Kidney (tissue), 14 donors: ENCODE results near the gene GGT6. TPM values are rescaled to one million over a fixed set of nuclear protein-coding genes. Genes with fewer than 3 reads are reported as not detected.
A peak's percentile ranks its signal among the peaks of the same experiment; 100 is the strongest.

Source experiments
- DNase-seq, 5 donors: peaks; one replicate each; pipeline ENCODE4 v3.0.0-alpha.2; 2013 to 2020
- FAIRE-seq: peaks from 2 replicates; lab custom pipeline; 2012; peaks lifted over from hg19 to GRCh38; lab: Jason Lieb, UNC
- H3K27ac ChIP-seq, 2 donors: one replicate each; pipeline ENCODE4 v1.7.0; 2013; ENCODE audit warnings: low read depth in 2 of 2, low read length in 2 of 2, inconsistent platforms in 1 of 2
- H3K27me3 ChIP-seq: one replicate; pipeline ENCODE4 v1.7.1; 2013; ENCODE audit warnings: low read length, inconsistent platforms; ENCODE audit not compliant: control insufficient read depth, insufficient read depth
- H3K36me3 ChIP-seq, 3 donors: one replicate each; pipeline versions ENCODE4 v1.7.0 to v1.7.1; 2013; ENCODE audit warnings: low read length in 3 of 3, control low read depth in 1 of 3, inconsistent platforms in 1 of 3; ENCODE audit not compliant: insufficient read depth in 3 of 3, control insufficient read depth in 2 of 3
- H3K4me1 ChIP-seq, 3 donors: one replicate each; pipeline versions ENCODE4 v1.7.0 to v1.7.1; 2013; ENCODE audit warnings: low read length in 3 of 3, inconsistent platforms in 1 of 3, low read depth in 1 of 3; ENCODE audit not compliant: control insufficient read depth in 2 of 3, insufficient read depth in 2 of 3
- H3K4me3 ChIP-seq, 3 donors: one replicate each; pipeline versions ENCODE4 v1.7.0 to v1.8.1; 2013; ENCODE audit warnings: low read length in 3 of 3, control low read depth in 1 of 3, inconsistent platforms in 1 of 3
- H3K9ac ChIP-seq, 3 donors: one replicate each; pipeline versions ENCODE4 v1.7.0 to v1.7.1; 2013; ENCODE audit warnings: low read length in 3 of 3, control low read depth in 1 of 3, inconsistent platforms in 1 of 3
- H3K9me3 ChIP-seq, 3 donors: one replicate each; pipeline versions ENCODE4 v1.7.0 to v1.7.1; 2013; ENCODE audit warnings: low read length in 3 of 3, control low read depth in 1 of 3, inconsistent platforms in 1 of 3; ENCODE audit not compliant: control insufficient read depth in 2 of 3, insufficient read depth in 1 of 3
- intact Hi-C: fragments of 100-400 bp; cut with DNase I; formaldehyde crosslinking; loops from one replicate; pipeline ENCODE4 v1.11.1; 2022
- polyA plus RNA-seq: library from polyadenylated mRNA; stranded (reverse); fragments of 350-450 nt; fragmentation: Illumina TruSeq; extraction: RNeasy Lipid Tissue Mini Kit (QIAGEN cat#74804); gene quantifications from one replicate; pipeline ENCODE4 v1.2.3, GENCODE V29; 2014; ENCODE audit warnings: low read depth, low replicate concordance; ENCODE audit not compliant: insufficient read depth
- total RNA-seq: library from RNA; stranded (reverse); fragmentation: NEBNext Ultra II Directional; extraction: Animal tissue kit (Norgen Biotek cat#: 25700); gene quantifications from one replicate; pipeline ENCODE4 v1.2.1, GENCODE V29; 2021
- TF ChIP-seq, protein P1 (sequence below): IDR thresholded peaks from 3 replicates; pipeline ENCODE4 v1.5.1; 2012; ENCODE audit warnings: mild to moderate bottlenecking, moderate library complexity, borderline replicate concordance; ENCODE audit not compliant: insufficient read depth; ENCODE audit errors: extremely low read depth
- donor health status: control.
- donor health status: control.
- donor health status: control.
- donor health status: control.
- donor health status: control.
- donor health status: DM: yes; HTN: yes; CAD: no.
- donor health status: Normal renal cell carcinoma (clear cell type).

Gene GGT6
- total and polyA plus RNA-seq, 2 donors from 2014 or later, result 16.8 to 51.4 TPM

GRCh38 chr17:4534515-4534914, 25.9 kb downstream of the GGT6 start:
- Histone ChIP-seq H3K4me3 (no peak overlapping the region), H3K4me1 (peaks cover 0 to 19% (median 0%) of the 10 kb centered on the region in 3 donors), H3K36me3 (peaks cover 0 to 4% (median 2%) of the 10 kb centered on the region in 3 donors), H3K27ac (peak overlapping the region in 1 of 2 donors; percentile 51), H3K27me3 (no peaks in the 10 kb centered on the region), H3K9me3 (no peaks in the 10 kb centered on the region), H3K9ac (no peak overlapping the region)
- intact Hi-C loops, result no loop called here
- TF ChIP-seq, protein P1, sequence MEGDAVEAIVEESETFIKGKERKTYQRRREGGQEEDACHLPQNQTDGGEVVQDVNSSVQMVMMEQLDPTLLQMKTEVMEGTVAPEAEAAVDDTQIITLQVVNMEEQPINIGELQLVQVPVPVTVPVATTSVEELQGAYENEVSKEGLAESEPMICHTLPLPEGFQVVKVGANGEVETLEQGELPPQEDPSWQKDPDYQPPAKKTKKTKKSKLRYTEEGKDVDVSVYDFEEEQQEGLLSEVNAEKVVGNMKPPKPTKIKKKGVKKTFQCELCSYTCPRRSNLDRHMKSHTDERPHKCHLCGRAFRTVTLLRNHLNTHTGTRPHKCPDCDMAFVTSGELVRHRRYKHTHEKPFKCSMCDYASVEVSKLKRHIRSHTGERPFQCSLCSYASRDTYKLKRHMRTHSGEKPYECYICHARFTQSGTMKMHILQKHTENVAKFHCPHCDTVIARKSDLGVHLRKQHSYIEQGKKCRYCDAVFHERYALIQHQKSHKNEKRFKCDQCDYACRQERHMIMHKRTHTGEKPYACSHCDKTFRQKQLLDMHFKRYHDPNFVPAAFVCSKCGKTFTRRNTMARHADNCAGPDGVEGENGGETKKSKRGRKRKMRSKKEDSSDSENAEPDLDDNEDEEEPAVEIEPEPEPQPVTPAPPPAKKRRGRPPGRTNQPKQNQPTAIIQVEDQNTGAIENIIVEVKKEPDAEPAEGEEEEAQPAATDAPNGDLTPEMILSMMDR, result no peak
- no peak for FAIRE-seq
- no peak for DNase-seq

DNA sequence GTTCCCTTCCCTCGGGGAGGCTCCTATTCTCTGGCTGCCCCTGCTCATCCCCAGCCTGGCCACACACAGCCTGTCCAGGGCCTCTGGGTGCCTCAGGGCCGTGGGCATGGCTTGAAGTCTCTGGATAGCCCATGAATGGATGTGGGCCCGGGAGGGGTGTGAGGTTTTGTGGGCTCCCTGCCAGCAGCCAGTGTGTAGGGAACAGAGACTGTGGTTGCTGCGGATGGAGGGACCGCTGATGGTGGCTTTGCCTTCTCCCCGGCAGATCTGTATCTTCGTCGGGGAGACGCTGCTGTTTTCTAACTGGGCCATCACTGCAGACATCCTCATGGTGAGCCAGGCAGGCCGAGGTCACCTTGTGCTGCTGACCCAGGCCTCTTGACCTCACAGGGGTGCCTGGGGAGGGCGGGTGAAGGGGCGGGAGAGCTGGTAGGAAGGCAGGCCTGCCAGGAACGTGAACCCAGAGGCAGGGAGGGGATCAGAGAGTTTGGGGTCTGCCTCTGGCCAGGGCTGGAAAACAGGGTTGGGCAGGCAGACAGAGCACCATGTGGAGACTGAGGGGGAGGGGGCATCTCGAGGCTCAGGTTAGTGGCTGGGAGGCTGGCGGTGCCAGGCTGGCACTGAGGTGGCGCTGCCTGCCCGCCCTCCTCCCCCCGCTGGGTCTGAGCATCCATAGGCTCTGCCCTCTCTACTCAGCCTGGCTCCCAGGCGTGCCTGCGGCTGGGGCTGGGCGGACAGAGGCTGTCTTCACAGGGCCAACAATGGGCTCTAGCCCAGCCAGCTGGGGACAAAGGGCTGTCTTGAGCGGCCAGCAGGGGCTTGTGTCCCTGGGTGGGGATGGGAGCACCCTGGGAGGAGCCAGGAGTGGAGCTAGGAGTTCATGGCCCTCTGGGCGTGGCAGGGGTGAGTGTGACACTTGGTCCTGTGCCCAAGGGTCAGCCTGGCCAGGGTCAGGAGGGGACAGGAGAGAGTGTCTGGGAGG, 26.6 kb downstream of the GGT6 start:
- DNase-seq, result peak in 1 of 5 donors; percentile 82
- Histone ChIP-seq H3K36me3 (peaks cover 0 to 4% (median 2%) of the 10 kb centered on the region in 3 donors), H3K27ac (peak overlapping the region in 1 of 2 donors; percentile 51), H3K4me1 (peaks cover 0 to 19% (median 0%) of the 10 kb centered on the region in 3 donors), H3K27me3 (no peaks in the 10 kb centered on the region), H3K4me3 (no peak overlapping the region), H3K9ac (no peak overlapping the region), H3K9me3 (no peaks in the 10 kb centered on the region)
- TF ChIP-seq, protein P1, result no peak
- FAIRE-seq, result no peak
- intact Hi-C loops, result no loop called here

DNA sequence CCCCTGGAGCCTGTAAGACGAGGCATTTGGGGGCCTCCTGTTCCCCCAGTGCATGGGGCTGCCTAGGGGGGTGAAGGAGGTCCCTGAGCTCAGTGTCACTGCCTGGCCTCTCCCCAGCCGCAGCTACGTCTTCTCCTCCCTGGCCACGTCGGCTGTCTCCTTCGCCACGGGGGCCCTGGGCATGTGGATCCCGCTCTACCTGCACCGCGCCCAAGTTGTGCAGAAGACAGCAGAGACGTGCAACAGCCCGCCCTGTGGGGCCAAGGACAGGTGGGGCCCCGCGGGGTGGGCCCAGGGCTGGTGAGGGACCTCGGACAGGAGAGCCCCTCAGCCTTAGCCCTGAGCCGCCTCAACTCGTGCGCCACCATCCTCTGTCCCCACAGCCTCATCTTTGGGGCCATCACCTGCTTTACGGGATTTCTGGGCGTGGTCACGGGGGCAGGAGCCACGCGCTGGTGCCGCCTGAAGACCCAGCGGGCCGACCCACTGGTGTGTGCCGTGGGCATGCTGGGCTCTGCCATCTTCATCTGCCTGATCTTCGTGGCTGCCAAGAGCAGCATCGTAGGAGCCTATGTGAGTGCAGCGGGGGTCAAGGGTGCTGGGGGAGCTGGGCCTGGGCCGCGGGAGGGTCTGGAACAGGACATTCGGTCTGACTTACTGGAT, 27.4 kb downstream of the GGT6 start:
- no peak overlapping the region for H3K27ac ChIP-seq
- TF ChIP-seq, protein P1, result no peak
- H3K4me3 ChIP-seq, result no peak overlapping the region
- no peaks in the 10 kb centered on the region for H3K9me3 ChIP-seq
- H3K27me3 ChIP-seq, result no peaks in the 10 kb centered on the region
- FAIRE-seq, result no peak
- DNase-seq, result peak in 1 of 5 donors; percentile 68
- intact Hi-C loops, result no loop called here
- H3K9ac ChIP-seq, result no peak overlapping the region
- peaks cover 0 to 19% (median 0%) of the 10 kb centered on the region in 3 donors for H3K4me1 ChIP-seq
- H3K36me3 ChIP-seq, result peaks cover 0 to 4% (median 2%) of the 10 kb centered on the region in 3 donors
